Measurements from ENCODE around the gene PCDH17. TPM values are rescaled to one million over a fixed set of nuclear protein-coding genes. Genes with fewer than 3 reads are reported as not detected.

Gene PCDH17
- total RNA-seq, 1 experiment from 2014 or later, result not detected

DNA sequence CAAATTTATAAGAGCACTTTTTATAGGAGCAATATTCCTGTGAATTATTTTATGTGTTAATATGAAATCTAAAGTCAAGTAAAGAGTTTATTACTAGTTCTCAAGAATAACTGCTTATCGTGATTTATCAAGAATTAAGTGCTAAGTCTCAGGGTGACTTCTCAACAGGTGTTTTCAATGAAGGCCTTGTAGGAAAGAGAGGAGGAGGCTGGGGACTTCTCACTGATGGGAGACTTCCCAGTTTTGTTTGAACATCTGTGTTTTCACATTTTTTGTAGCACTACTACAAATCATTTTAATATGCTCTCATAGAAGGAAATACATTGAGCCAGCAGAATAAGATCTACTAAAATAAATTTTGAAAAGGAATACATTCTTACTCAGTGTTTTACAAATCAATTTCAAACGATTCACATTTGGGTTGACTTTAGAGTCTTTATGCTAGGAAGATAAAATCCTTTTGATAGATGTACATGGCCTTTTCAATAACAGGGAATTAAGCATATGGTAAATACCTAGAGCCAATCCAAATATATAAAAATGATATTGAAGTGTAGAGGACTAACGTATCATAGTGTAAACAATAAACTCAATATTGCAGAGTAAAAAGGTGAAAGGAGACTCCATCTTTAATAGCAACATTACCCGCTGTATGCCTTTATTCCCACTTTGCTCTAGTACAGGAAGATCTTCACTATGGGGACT lies 6.8 kb downstream of the PCDH17 start:
- Histone ChIP-seq H3K9me3 (ENCODE audit: insufficient read depth, low read depth) (no peaks in the 10 kb centered on the region), H3K36me3 (ENCODE audit: low read depth) (no peaks in the 10 kb centered on the region), H3K27ac (no peak overlapping the region), H2AFZ (no peak overlapping the region), H3K4me1 (replicated peaks; ENCODE audit: insufficient read depth) (no peaks in the 10 kb centered on the region), H4K20me1 (ENCODE audit: insufficient read depth) (no peaks in the 10 kb centered on the region), H3K27me3 (ENCODE audit: insufficient read depth, low read depth) (no peaks in the 10 kb centered on the region), H3K4me3 (no peak overlapping the region), H3K79me2 (ENCODE audit: low read depth) (no peaks in the 10 kb centered on the region), H3K4me2 (no peak overlapping the region), H3K9me2 (ENCODE audit: insufficient read depth) (no peaks in the 10 kb centered on the region; the same call in 1 of the 2 replicates), H3F3A (ENCODE audit: insufficient read depth, low read depth) (no peaks in the 10 kb centered on the region)
- BruUV-seq (replicated peaks), result no TSS peak
- DNase-seq, result no peak
- POLR2A ChIA-PET (ENCODE audit: unreplicated experiment), result no interaction called here
- TF ChIP-seq EZH2 (IDR thresholded peaks at IDR 0.05; ENCODE audit: low read depth), result no peak
- TF ChIP-seq CTCF (conservative IDR thresholded peaks at IDR 0.05), result no peak
- CTCF ChIA-PET, result no interaction called here
- intact Hi-C loops (cut with micrococcal nuclease; ENCODE audit: unreplicated experiment), result no loop called here

DNA sequence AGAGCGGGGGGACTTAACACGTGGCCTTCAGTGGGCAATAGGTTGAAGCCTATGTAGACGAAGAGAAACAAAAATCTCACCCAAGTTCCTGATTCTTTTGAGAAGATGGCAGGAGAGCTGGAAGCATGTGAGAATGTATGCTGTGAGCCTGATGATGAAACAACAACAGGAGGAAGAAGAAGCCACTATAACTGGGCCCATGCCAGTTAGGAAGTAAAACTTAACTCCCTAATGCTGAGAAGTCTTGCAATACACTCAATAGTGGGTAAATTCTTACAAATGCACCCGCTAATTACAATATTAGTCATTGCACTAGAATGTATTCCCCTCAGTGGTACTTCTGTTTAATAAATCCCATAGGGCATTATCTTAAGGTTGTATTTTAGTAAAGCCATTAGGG lies 9.1 kb downstream of the PCDH17 start:
- Histone ChIP-seq H3K4me3 (no peak overlapping the region), H3K27me3 (ENCODE audit: insufficient read depth, low read depth) (no peaks in the 10 kb centered on the region), H3K4me1 (replicated peaks; ENCODE audit: insufficient read depth) (no peaks in the 10 kb centered on the region), H4K20me1 (ENCODE audit: insufficient read depth) (no peaks in the 10 kb centered on the region; the same call in 1 of the 2 replicates), H3K27ac (no peak overlapping the region), H3K36me3 (ENCODE audit: low read depth) (no peaks in the 10 kb centered on the region), H3F3A (ENCODE audit: insufficient read depth, low read depth) (no peaks in the 10 kb centered on the region), H2AFZ (no peak overlapping the region), H3K9me2 (ENCODE audit: insufficient read depth) (no peaks in the 10 kb centered on the region; the same call in 1 of the 2 replicates), H3K79me2 (ENCODE audit: low read depth) (no peaks in the 10 kb centered on the region), H3K9me3 (ENCODE audit: insufficient read depth, low read depth) (no peaks in the 10 kb centered on the region), H3K4me2 (no peak overlapping the region)
- CTCF ChIA-PET, result no interaction called here
- BruUV-seq (replicated peaks), result no TSS peak
- POLR2A ChIA-PET (ENCODE audit: unreplicated experiment), result no interaction called here
- DNase-seq, result no peak
- intact Hi-C loops (cut with micrococcal nuclease; ENCODE audit: unreplicated experiment), result no loop called here
- no peak for TF ChIP-seq CTCF (conservative IDR thresholded peaks at IDR 0.05)

DNA sequence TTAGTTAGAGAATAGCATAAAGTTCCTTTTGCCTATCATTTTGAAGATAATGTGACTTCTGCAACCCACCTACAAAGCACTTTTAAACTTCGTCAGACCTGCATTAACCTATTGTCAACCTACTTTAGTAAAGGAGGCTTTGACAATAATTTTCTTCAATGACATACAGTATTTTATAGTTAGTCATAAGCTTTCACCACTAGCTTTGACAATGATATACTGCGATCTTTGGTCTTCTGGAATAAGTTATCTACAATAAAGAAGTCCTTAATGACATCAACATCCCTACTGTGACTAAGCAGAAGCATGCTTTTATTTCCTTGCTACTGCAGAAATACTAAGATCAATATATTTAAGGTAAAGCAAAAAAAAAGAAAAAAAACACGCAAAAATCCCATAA lies 9.5 kb downstream of the PCDH17 start:
- Histone ChIP-seq H4K20me1 (ENCODE audit: insufficient read depth) (no peaks in the 10 kb centered on the region; the same call in 1 of the 2 replicates), H3K27ac (no peak overlapping the region), H2AFZ (no peak overlapping the region), H3K27me3 (ENCODE audit: insufficient read depth, low read depth) (no peaks in the 10 kb centered on the region), H3K79me2 (ENCODE audit: low read depth) (no peaks in the 10 kb centered on the region), H3K9me3 (ENCODE audit: insufficient read depth, low read depth) (no peaks in the 10 kb centered on the region), H3K4me2 (no peak overlapping the region), H3K4me1 (replicated peaks; ENCODE audit: insufficient read depth) (no peaks in the 10 kb centered on the region), H3K36me3 (ENCODE audit: low read depth) (no peaks in the 10 kb centered on the region), H3K9me2 (ENCODE audit: insufficient read depth) (no peaks in the 10 kb centered on the region), H3F3A (ENCODE audit: insufficient read depth, low read depth) (no peaks in the 10 kb centered on the region), H3K4me3 (no peak overlapping the region)
- no peak for DNase-seq
- no TSS peak for BruUV-seq (replicated peaks)
- no peak for TF ChIP-seq EZH2 (IDR thresholded peaks at IDR 0.05; ENCODE audit: low read depth)
- TF ChIP-seq CTCF (conservative IDR thresholded peaks at IDR 0.05), result no peak
- ChIA-PET POLR2A (ENCODE audit: unreplicated experiment) (no interaction called here), CTCF (no interaction called here)
- intact Hi-C loops (cut with micrococcal nuclease; ENCODE audit: unreplicated experiment), result no loop called here

Measured in PC-9 (cell line).